Thyroid gland (tissue), 4 donors: ENCODE measurements around the gene ITGB2. TPM values are rescaled to one million over a fixed set of nuclear protein-coding genes. Genes with fewer than 3 reads are reported as not detected.

ENCODE experiments used
- DNase-seq, 2 donors: peaks; one replicate each; pipeline ENCODE4 v3.0.0-alpha.2; 2019
- H3K27ac ChIP-seq, 3 donors: fragments of 200-600 bp; sonication (generic); 1 replicate in 2 of 3; 2 replicates in 1 of 3; pipeline ENCODE4 v1.5.1; 2016 to 2019; ENCODE audit warnings: mild to moderate bottlenecking in 1 of 3, moderate library complexity in 1 of 3
- H3K27me3 ChIP-seq: fragments of 200-600 bp; sonication (generic); one replicate; pipeline ENCODE4 v1.5.1; 2019
- H3K36me3 ChIP-seq, 2 donors: fragments of 200-600 bp; sonication (generic); one replicate each; pipeline ENCODE4 v1.5.1; 2016 to 2019
- H3K4me1 ChIP-seq, 2 donors: fragments of 200-600 bp; sonication (generic); one replicate each; pipeline ENCODE4 v1.5.1; 2017 to 2019
- H3K4me3 ChIP-seq, 3 donors: fragments of 200-600 bp; sonication (generic); replicated peaks in 1 of 3; 1 replicate in 2 of 3; 2 replicates in 1 of 3; pipeline ENCODE4 v1.5.1; 2016; ENCODE audit warnings: mild to moderate bottlenecking in 1 of 3
- H3K9me3 ChIP-seq: fragments of 200-600 bp; sonication (generic); one replicate; pipeline ENCODE4 v1.5.1; 2017
- CTCF ChIP-seq, 6 experiments: fragments of 200-600 bp in 3 of 6; fragments of 450-650 bp in 3 of 6; sonication (generic) in 3 of 6; IDR thresholded peaks; one replicate each; pipeline ENCODE4 v1.5.1; 2016 to 2019; ENCODE audit warnings: antibody characterized with exemption in 6 of 6, mild to moderate bottlenecking in 2 of 6, inconsistent platforms in 1 of 6, moderate library complexity in 1 of 6
- POLR2A ChIP-seq, 2 donors: fragments of 450-650 bp; IDR thresholded peaks; one replicate each; pipeline ENCODE4 v1.6.1; 2017; ENCODE audit warnings: antibody characterized with exemption in 2 of 2, mild to moderate bottlenecking in 2 of 2, moderate library complexity in 1 of 2
- WGBS, 2 donors: methylation state at CpG; one replicate each; pipeline ENCODE4 v1.1.5; 2017; 5-methylcytosine and 5-hydroxymethylcytosine counted together
- intact Hi-C: fragments of 100-400 bp; cut with DNase I; formaldehyde crosslinking; loops from one replicate; pipeline ENCODE4 v1.15.1; 2023
- total RNA-seq, 4 donors: library from RNA; depleted of rRNA; stranded (reverse); fragments of >200 nt; gene quantifications; one replicate each; pipeline ENCODE4 v1.2.3, GENCODE V29; 2016

The ITGB2 gene
- total RNA-seq, 4 donors from 2014 or later = 18.4 to 79.4 (median 27.5) TPM

- DNase-seq = no peak
- intact Hi-C loops = loop anchor here (5.0 kb wide), 1 partner anchor 72 kb away; the partner anchor contains the start of gene UBE2G2
- TF ChIP-seq CTCF (IDR thresholded peaks at IDR 0.05) (no peak), POLR2A (IDR thresholded peaks at IDR 0.05) (no peak)
- peak overlapping the region in 2 of 3 donors; percentile 37 to 45 for H3K4me3 ChIP-seq
- H3K27ac ChIP-seq = peak overlapping the region; percentile 95 to 97 (median 96)
- no peaks in the 10 kb centered on the region for H3K9me3 ChIP-seq
- no peaks in the 10 kb centered on the region for H3K27me3 ChIP-seq
- peaks cover 45 to 48% of the 10 kb centered on the region in 2 donors for H3K4me1 ChIP-seq
- WGBS, 2 donors = 7 to 11% methylated on average over 3 to 18 of the region's 20 CpGs
- no peaks in the 10 kb centered on the region for H3K36me3 ChIP-seq
Observed at GRCh38 chr21:44874240-44874496, 46.5 kb downstream of the ITGB2 start.

DNA sequence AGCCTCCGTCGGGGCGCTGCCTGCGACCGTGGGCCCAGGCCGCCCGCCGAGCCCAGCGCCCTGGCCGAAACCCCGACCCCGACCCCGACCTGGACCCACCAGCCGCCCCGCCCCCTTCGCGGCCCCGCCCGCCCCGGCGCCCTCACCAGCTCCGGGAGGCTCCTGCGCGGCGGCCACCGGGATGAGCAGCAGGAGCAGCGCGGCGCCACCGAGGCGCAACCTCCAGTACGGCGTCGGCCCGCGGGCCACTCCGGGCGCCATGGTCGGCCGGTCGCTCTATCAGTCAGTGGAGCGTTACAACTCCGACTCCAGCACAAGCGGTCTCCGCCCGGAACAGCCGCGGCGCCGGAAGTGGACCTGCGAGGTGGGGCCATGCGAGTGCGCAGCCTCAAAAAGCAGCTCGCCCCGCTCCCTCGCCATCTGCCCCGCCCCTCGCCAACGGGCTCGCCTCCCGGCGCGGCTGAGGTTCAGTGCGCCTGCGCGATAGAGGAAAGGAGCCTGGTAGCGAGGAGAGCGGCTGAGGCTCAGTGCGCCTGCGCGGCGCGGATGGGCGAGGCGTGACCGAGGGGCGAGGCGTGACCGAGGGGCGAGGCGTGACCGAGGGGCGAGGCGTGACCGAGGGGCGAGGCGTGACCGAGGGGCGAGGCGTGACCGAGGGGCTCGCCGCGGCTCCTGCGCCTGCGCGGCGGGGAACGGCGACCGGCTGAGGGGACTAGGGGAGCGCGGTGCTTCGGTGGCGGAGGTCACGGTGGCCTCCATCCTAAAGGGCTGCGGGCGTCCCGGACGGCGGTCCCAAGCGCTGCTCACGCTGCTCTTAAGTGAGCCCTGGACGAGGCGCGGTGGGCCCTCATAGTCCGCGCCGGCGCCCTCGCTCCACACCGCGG, 47.1 kb downstream of the ITGB2 start, which contains the start of gene PTTG1IP:
TSS of gene PTTG1IP (minus strand) at position 335 of the 884 bp plus-strand sequence. CDS start at position 261, 74 bp downstream.
- Histone ChIP-seq H3K4me3 (peak within 1 kb of the TSS; percentile 53 to 79 (median 78)), H3K36me3 (no peaks in the 10 kb centered on the region), H3K27ac (peak within 1 kb of the TSS; percentile 95 to 97 (median 96)), H3K9me3 (no peaks in the 10 kb centered on the region), H3K27me3 (no peaks in the 10 kb centered on the region), H3K4me1 (peaks cover 48 to 51% of the 10 kb centered on the region in 2 donors)
- peak; percentile 98 to 99 for DNase-seq
- 3% methylated on average over 8 of the region's 123 CpGs; no CpG with 5 or more reads in 1 of the 2 donors for WGBS, 2 donors
- TF ChIP-seq CTCF (IDR thresholded peaks at IDR 0.05) (peak in 1 of 6 experiments; percentile 27), POLR2A (IDR thresholded peaks at IDR 0.05) (peak; percentile 69 to 88)
- intact Hi-C loops = loop anchor here (5.0 kb wide), 1 partner anchor 71 kb away; the partner anchor contains the start of gene UBE2G2

DNA sequence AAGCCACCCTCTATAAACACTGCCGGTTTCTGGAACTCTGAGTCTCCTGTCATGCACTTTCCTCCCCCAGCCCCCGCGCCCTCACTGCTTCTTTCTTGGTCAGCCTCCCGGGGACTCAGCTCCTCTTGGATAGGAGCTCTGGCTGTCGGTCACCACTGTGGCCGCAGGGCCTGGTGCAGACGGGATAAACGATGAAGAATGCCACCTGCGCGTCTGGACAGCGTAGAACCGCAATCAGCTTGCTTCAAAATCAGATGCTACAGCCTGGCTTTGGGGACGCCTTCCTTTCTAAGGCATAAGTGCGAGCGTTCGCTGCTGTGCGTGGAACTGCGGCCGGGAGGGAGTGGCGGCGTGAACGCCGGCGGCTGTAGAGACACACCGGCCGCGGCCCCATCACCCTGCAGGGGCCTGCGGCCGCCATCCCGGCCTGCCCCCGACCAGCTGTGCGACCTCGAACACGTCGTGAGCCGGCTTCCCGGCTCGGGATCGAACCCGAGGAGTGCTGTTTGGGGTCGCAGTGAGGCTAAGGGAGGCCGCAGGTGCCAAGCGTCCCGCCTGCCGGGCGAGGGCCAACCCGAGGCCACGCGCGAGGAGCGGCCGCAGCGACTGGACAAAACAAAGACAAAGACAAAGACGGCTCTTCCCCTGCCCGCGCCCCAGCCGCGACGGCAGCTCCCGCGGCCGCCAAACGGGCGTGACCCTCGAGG, 47.9 kb downstream of the ITGB2 start:
- no peaks in the 10 kb centered on the region for H3K9me3 ChIP-seq
- WGBS, 2 donors = 0 to 1% methylated on average over 11 to 27 of the region's 65 CpGs

GRCh38 chr21:44872323-44872648, 48.4 kb downstream of the ITGB2 start:
- H3K27ac ChIP-seq = peak overlapping the region; percentile 59 to 95 (median 82)
- WGBS, 2 donors = 13 to 19% methylated on average over 2 to 3 of the region's 3 CpGs

More for the DNA sequence above, 47.9 kb downstream of the ITGB2 start:
- Histone ChIP-seq H3K27me3 (no peaks in the 10 kb centered on the region), H3K36me3 (no peaks in the 10 kb centered on the region), H3K4me3 (peak overlapping the region; percentile 53 to 79 (median 78)), H3K4me1 (peaks cover 51 to 59% of the 10 kb centered on the region in 2 donors), H3K27ac (peak overlapping the region; percentile 59 to 95 (median 82))
- TF ChIP-seq POLR2A (IDR thresholded peaks at IDR 0.05) (no peak), CTCF (IDR thresholded peaks at IDR 0.05) (no peak)
- intact Hi-C loops = loop anchor here (5.0 kb wide), 1 partner anchor 71 kb away; the partner anchor contains the start of gene UBE2G2
- peak; percentile 60 to 63 for DNase-seq

More at GRCh38 chr21:44872323-44872648, 48.4 kb downstream of the ITGB2 start:
- TF ChIP-seq CTCF (IDR thresholded peaks at IDR 0.05) = peak in 1 of 6 experiments; percentile 15
- TF ChIP-seq POLR2A (IDR thresholded peaks at IDR 0.05) = no peak
- Histone ChIP-seq H3K4me3 (peak overlapping the region; percentile 53 to 79 (median 78)), H3K27me3 (no peaks in the 10 kb centered on the region), H3K36me3 (no peaks in the 10 kb centered on the region), H3K9me3 (no peaks in the 10 kb centered on the region), H3K4me1 (peaks cover 52 to 62% of the 10 kb centered on the region in 2 donors)
- intact Hi-C loops = loop anchor here (5.0 kb wide), 1 partner anchor 70 kb away; the partner anchor contains the start of gene UBE2G2
- DNase-seq = no peak
